OCI-LY7 (cell line): Measurements from ENCODE around the gene AMIGO3.

Source experiments
- EZH2phosphoT487 ChIP-seq: fragments of 200-600 bp; sonication (generic); IDR thresholded peaks from 2 replicates; pipeline ENCODE4 v1.6.1; 2018; ENCODE audit warnings: low read depth, borderline replicate concordance, mild to moderate bottlenecking, mixed run types, antibody characterized with exemption, low read length, moderate library complexity, mixed read lengths
- TF ChIP-seq, protein P1 (sequence below): fragments of 200-600 bp; sonication (generic); conservative IDR thresholded peaks from 2 replicates; pipeline ENCODE4 v1.5.1; 2014; ENCODE audit warnings: mild to moderate bottlenecking, antibody characterized with exemption, low read length, moderate library complexity, mixed read lengths

DNA sequence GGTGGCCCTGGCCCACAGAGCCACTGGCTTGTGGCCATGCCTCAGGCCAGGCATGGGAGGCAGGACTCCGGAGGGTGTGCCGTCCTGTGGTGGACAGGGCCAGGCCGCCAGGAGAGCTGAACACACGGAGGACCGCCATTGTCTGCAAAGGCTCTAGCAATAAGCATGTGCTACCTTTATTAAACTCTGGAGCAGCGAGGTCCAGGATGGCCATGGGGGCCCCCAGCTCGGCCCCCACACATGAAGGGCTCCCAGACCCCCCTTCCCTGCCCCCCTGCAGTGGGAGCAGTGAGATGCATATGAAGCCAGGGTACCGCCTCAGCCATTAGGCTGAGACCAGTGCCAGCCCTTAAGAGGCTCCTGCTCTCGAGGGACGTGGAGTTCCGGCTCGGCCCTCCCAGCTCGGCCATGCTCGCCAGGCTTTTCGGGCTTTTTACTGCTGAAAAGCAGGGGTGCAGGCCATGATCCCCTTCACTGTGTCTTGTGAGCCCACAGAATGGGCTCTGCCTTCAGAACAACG, 2.7 kb downstream of the AMIGO3 start:
- TF ChIP-seq, protein P1, sequence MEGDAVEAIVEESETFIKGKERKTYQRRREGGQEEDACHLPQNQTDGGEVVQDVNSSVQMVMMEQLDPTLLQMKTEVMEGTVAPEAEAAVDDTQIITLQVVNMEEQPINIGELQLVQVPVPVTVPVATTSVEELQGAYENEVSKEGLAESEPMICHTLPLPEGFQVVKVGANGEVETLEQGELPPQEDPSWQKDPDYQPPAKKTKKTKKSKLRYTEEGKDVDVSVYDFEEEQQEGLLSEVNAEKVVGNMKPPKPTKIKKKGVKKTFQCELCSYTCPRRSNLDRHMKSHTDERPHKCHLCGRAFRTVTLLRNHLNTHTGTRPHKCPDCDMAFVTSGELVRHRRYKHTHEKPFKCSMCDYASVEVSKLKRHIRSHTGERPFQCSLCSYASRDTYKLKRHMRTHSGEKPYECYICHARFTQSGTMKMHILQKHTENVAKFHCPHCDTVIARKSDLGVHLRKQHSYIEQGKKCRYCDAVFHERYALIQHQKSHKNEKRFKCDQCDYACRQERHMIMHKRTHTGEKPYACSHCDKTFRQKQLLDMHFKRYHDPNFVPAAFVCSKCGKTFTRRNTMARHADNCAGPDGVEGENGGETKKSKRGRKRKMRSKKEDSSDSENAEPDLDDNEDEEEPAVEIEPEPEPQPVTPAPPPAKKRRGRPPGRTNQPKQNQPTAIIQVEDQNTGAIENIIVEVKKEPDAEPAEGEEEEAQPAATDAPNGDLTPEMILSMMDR: no peak
- TF ChIP-seq EZH2phosphoT487: no peak
